Esophagus squamous epithelium (tissue), 5 donors: Measurements from ENCODE around the gene HLA-DQB1. TPM values are rescaled to one million over a fixed set of nuclear protein-coding genes. Genes with fewer than 3 reads are reported as not detected.

Experiments
- DNase-seq: peaks from one replicate; lab custom pipeline; 2025; lab: John Stamatoyannopoulos, UW
- H3K27ac ChIP-seq, 4 donors: fragments of 200-600 bp; sonication (generic); one replicate each; pipeline ENCODE4 v1.5.1; 2016 to 2019; ENCODE audit warnings: mild to moderate bottlenecking in 1 of 4
- H3K27me3 ChIP-seq, 4 donors: fragments of 200-600 bp; sonication (generic); 1 replicate in 3 of 4; 2 replicates in 1 of 4; pipeline versions ENCODE4 v1.5.1 to v1.6.0; 2017 to 2021; ENCODE audit warnings: antibody characterized with exemption in 1 of 4
- H3K36me3 ChIP-seq, 3 donors: fragments of 200-600 bp; sonication (generic); one replicate each; pipeline ENCODE4 v1.5.1; 2016 to 2019
- H3K4me1 ChIP-seq, 3 donors: fragments of 200-600 bp; sonication (generic); one replicate each; pipeline ENCODE4 v1.5.1; 2017 to 2019
- H3K4me3 ChIP-seq, 4 donors: fragments of 200-600 bp; sonication (generic); 1 replicate in 3 of 4; 2 replicates in 1 of 4; pipeline ENCODE4 v1.5.1; 2016 to 2019; ENCODE audit warnings: mild to moderate bottlenecking in 2 of 4, moderate library complexity in 1 of 4
- H3K9me3 ChIP-seq, 3 donors: fragments of 200-600 bp; sonication (generic); one replicate each; pipeline ENCODE4 v1.5.1; 2016 to 2019
- CTCF ChIP-seq, 6 experiments: fragments of 450-650 bp in 4 of 6; fragments of 200-600 bp in 2 of 6; sonication (generic) in 2 of 6; IDR thresholded peaks; one replicate each; pipeline ENCODE4 v1.5.1; 2016 to 2019; ENCODE audit warnings: antibody characterized with exemption in 6 of 6, mild to moderate bottlenecking in 4 of 6, moderate library complexity in 4 of 6
- POLR2A ChIP-seq, 4 donors: fragments of 450-650 bp; IDR thresholded peaks; one replicate each; pipeline ENCODE4 v1.6.1; 2017; ENCODE audit warnings: antibody characterized with exemption in 4 of 4, mild to moderate bottlenecking in 4 of 4, moderate library complexity in 3 of 4
- WGBS, 2 donors: methylation state at CpG; one replicate each; pipeline ENCODE4 v1.1.5; 2018; 5-methylcytosine and 5-hydroxymethylcytosine counted together
- intact Hi-C: fragments of 100-400 bp; cut with DNase I; formaldehyde crosslinking; loops from one replicate; pipeline ENCODE4 v1.15.0; 2022
- total RNA-seq, 4 donors: library from RNA; depleted of rRNA; stranded (reverse); fragments of >200 nt; gene quantifications; one replicate each; pipeline ENCODE4 v1.1.0, GENCODE V29; 2016
- donor health status: DM: yes; HTN: yes; CAD: no.

The HLA-DQB1 gene
- total RNA-seq, 4 donors from 2014 or later: 0.13 to 9.3 (median 1.5) TPM

- Histone ChIP-seq H3K36me3 (no peaks in the 10 kb centered on the region), H3K27me3 (peaks cover 0 to 54% (median 0%) of the 10 kb centered on the region in 4 donors), H3K27ac (no peak overlapping the region), H3K4me1 (no peaks in the 10 kb centered on the region), H3K4me3 (no peak overlapping the region), H3K9me3 (no peaks in the 10 kb centered on the region)
- WGBS, 2 donors: 13 to 18% methylated on average over 6 of the region's 6 CpGs
- TF ChIP-seq POLR2A (IDR thresholded peaks at IDR 0.05) (no peak), CTCF (IDR thresholded peaks at IDR 0.05) (peak; percentile 14 to 73 (median 66))
- no peak for DNase-seq
- intact Hi-C loops: loop anchor here (5.0 to 10.0 kb wide), 2 partner anchors 84 to 288 kb away; no protein-coding TSS in a partner anchor
Measured at GRCh38 chr6:32700391-32701040, 34.1 kb upstream of the HLA-DQB1 start.

DNA sequence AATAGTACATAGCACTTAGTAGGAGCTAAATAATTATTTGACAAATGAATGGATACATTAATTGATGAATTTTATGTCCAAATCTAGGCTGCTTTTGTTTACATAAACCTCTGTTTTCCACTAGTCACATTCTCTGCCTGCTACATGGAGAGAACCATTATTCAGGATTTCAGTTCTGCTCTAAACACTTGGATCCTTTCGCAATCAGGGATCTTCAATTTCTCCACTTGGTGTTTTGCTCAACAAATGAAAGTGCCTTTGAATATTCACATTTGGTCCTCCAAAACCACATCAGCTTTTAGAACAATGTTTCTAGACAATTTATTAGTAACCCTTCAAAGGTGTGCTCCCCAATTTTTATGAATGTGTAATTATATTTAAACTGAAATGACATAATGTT lies 30.6 kb upstream of the HLA-DQB1 start:
- 77 to 95% methylated on average over 1 of the region's 1 CpG for WGBS, 2 donors
- no peaks in the 10 kb centered on the region for H3K4me1 ChIP-seq
- H3K27me3 ChIP-seq: peaks cover 0 to 65% (median 0%) of the 10 kb centered on the region in 4 donors
- no peaks in the 10 kb centered on the region for H3K36me3 ChIP-seq
- no peak overlapping the region for H3K4me3 ChIP-seq
- no peak for TF ChIP-seq CTCF (IDR thresholded peaks at IDR 0.05)
- TF ChIP-seq POLR2A (IDR thresholded peaks at IDR 0.05): no peak
- H3K9me3 ChIP-seq: no peaks in the 10 kb centered on the region
- intact Hi-C loops: no loop called here
- H3K27ac ChIP-seq: no peak overlapping the region
- no peak for DNase-seq

GRCh38 chr6:32692019-32692418 lies 25.6 kb upstream of the HLA-DQB1 start:
- no peaks in the 10 kb centered on the region for H3K36me3 ChIP-seq
- no peak for DNase-seq
- intact Hi-C loops: no loop called here
- TF ChIP-seq CTCF (IDR thresholded peaks at IDR 0.05) (peak in 3 of 6 experiments; percentile 39 to 61 (median 54)), POLR2A (IDR thresholded peaks at IDR 0.05) (no peak)
- WGBS, 2 donors: 0 to 9% methylated on average over 1 of the region's 1 CpG
- peaks cover 0 to 37% (median 0%) of the 10 kb centered on the region in 4 donors for H3K27me3 ChIP-seq
- H3K27ac ChIP-seq: no peak overlapping the region
- H3K4me3 ChIP-seq: no peak overlapping the region
- no peaks in the 10 kb centered on the region for H3K9me3 ChIP-seq
- H3K4me1 ChIP-seq: no peaks in the 10 kb centered on the region

DNA sequence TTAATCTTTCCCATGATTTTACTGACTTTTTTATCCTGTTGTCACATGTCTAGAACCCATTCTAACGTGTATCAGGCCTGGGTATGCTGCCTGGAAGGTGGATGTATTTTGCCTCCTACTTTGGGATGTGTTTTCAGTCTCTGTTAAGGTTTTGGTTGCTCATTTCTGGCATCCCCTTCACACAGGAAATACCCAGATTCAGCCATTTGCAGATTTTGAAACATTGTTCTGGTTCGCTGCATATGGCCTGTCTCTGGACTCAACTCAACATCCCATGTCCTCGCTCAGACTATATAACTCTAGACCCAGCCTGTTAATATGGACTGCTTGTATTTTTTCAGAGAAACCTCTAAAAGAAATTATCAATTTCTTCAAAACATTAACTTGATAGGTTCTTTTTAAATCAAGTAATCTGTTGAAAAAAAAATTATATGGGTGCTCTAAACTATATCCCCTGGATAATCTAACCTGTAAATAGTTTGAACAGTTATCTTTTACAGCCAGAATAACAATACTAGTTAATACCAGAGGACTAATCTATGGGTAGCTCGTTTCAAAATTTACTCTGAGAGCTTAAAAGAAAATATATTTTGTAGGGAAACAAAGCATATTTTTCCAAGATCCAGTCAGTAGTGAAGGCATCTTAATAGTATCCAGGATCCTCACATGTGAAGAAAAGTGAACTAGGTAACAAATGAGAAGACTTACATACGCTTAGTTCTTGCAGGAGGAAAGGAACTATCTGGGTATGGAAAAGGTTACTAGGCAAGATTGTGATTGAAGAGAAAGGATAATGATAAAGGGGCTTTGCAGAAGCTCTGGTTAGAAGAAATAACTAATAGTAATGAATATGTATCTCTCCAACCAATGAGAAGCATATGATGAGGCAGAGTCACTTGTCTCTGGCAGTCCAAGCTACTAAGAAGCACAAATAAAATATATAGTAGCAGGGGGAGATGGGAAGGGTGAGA lies 23.4 kb upstream of the HLA-DQB1 start:
- H3K9me3 ChIP-seq: no peaks in the 10 kb centered on the region
- H3K4me3 ChIP-seq: no peak overlapping the region
- H3K27me3 ChIP-seq: peaks cover 0 to 31% (median 0%) of the 10 kb centered on the region in 4 donors
- intact Hi-C loops: no loop called here
- no peaks in the 10 kb centered on the region for H3K36me3 ChIP-seq
- no peak overlapping the region for H3K27ac ChIP-seq
- H3K4me1 ChIP-seq: no peaks in the 10 kb centered on the region
- 42 to 57% methylated on average over 5 of the region's 5 CpGs for WGBS, 2 donors
- DNase-seq: no peak
- TF ChIP-seq POLR2A (IDR thresholded peaks at IDR 0.05) (no peak), CTCF (IDR thresholded peaks at IDR 0.05) (no peak)

GRCh38 chr6:32685603-32686002 lies 19.1 kb upstream of the HLA-DQB1 start:
- no peak for DNase-seq
- intact Hi-C loops: no loop called here
- Histone ChIP-seq H3K4me3 (no peak overlapping the region), H3K27ac (no peak overlapping the region), H3K4me1 (no peaks in the 10 kb centered on the region), H3K9me3 (no peaks in the 10 kb centered on the region), H3K36me3 (no peaks in the 10 kb centered on the region), H3K27me3 (peaks cover 0 to 20% (median 0%) of the 10 kb centered on the region in 4 donors)
- TF ChIP-seq POLR2A (IDR thresholded peaks at IDR 0.05): no peak
- WGBS, 2 donors: 25 to 36% methylated on average over 1 of the region's 1 CpG
